ENCODE results near the gene CTRB2.
"Not testable (repeated sequence)": the region's sequence is repeated elsewhere in the genome, so short reads cannot be mapped to it uniquely, and the experiment has no call there.

Gene CTRB2

DNA sequence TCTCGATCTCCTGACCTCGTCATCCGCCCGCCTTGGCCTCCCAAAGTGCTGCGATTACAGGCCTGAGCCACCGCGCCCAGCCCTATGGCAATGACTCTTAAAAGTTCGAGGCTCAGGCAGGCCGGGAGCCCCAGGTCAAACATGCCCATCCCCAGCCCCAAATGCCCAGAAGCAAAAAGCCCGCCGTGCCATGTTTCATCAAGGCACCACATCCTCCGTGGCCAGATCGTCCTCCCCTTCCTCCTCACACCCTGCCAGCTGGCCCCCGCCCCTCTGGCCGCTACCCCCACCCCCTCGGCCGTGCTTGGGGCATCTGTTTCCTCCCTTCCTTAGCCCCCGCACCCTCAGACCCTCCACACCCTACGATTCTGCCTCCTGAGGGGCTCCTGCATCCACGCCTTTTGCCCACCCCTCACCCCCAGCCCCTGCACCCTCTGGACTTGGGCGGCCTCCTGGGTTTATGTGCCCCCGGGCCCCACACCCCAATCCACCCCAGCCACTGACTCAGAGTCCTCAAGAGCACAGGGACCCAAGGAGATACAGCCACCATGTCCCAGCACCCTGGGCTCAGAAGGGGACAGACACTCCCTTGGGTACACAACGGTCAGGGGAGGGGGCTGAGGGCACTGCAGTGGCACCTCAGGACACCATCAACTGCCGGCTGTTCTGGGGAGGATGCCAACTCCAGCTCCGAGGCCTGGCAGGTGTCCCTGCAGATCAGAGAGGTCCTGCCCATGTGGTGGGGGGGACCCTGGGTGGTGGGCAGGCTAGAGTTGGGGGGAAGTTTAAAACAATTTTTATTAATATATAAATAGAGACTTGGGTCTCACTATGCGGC is 18.9 kb upstream of the CTRB2 start:
- no peak for DNase-seq

DNA sequence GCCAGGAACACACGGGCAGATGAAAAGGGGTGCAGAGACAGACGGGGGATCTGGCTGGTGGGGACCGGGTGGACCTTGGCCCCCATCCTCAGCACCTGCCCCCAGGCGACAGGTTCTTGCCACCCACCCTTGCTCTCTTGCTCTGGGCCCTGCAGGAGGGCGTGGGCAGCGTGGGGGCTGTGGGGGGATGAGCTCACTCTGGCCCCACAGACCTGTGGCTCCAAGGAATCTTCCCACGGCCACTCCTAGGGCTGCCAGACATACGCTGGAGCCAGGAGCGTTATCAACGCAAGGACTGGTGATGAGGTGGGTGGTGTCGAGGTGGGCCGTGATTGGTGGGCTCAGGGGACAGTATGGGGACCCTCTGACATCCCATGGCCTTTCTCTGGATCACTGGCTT is 18.1 kb upstream of the CTRB2 start:
- no peak for DNase-seq

DNA sequence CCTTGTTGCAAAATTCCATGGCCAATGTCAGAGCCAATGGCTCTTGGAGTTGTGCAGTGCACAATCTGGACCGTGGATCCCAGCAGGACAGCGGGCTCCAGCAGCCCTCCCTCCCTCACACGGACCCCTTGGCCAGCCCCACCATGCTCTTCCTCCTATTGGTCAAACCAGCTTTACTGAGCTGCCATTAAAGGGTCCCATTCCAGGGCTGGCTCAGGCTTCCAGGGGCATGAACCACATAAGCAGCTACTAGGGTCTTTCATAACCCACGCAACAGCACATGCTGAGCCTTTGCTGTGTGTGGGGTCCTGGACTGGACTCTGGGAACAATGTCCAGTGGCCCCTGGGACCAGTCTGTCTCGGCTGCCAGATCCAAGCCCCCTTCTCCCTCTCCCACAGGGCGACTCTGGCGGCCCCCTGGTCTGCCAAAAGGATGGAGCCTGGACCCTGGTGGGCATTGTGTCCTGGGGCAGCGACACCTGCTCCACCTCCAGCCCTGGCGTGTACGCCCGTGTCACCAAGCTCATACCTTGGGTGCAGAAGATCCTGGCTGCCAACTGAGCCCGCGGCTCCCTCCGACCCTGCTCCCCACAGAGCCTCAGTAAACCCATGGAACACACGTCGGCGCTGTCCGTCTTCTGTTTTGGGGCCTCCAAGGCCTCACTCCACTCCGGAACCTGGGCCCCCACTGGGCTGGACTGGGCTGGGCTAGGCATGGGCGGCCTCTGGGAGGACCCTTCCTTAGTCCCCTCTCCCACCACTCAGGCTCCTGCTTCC is 17.5 kb upstream of the CTRB2 start:
- no peak for DNase-seq

DNA sequence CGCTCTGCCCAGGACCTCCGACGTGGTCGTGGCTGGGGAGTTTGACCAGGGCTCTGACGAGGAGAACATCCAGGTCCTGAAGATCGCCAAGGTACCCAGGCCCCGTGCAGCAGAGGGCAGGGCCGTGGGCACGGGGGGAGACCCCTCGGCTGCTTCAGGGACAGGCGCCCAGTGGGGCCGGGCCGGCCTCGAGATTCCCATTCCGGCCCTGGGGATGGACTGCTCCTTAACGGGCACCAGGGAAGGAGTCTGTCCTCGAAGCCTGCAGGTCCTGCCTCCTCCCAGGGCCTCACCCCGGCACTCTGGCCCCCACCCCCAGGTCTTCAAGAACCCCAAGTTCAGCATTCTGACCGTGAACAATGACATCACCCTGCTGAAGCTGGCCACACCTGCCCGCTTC is 16.2 kb upstream of the CTRB2 start:
- DNase-seq, result not testable (repeated sequence)

DNA sequence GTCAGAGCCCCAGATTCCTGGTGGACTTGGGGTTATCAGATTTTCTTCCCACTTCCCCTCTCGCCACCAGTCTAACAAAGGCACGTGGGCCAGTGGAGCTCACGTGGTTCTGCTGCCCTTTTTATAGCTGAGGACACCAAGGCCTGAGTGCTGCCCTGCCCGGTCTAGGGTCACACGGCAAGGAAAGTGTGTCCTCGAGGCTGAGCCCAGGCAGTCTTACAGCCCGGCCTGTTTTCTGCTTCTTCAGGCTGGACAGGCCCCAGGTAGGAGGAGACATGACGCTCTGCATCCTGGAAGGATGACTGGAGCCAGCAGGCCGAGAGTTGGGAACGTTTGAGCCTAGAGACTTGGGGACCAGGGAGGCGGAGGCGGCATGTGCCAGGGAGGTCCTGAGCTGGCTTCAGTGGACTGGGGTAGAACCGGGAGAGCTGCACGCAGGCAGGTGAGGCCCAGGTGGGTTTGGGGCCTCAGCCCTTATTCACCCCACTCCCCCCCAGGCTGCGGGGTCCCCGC is 15.4 kb upstream of the CTRB2 start:
- DNase-seq, result no peak

DNA sequence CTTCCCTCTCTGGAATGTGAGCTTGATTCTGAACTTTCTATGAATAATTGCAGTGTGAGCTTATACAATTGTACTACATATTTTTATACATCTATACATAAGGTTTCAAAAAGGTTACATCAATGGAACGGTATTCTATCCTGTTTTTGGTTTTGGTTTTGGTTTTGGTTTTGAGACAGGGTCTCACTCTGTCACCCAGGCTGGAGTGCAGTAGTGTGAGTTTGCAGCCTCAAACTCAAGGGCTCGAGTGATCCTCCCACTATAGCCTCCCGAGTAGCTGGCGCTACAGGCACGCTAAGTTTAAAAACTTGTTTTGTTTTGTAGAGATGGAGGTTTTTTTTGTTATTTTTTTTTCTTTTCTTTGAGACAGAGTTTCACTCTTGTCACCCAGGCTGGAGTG is 12.9 kb upstream of the CTRB2 start:
- DNase-seq, result no peak

DNA sequence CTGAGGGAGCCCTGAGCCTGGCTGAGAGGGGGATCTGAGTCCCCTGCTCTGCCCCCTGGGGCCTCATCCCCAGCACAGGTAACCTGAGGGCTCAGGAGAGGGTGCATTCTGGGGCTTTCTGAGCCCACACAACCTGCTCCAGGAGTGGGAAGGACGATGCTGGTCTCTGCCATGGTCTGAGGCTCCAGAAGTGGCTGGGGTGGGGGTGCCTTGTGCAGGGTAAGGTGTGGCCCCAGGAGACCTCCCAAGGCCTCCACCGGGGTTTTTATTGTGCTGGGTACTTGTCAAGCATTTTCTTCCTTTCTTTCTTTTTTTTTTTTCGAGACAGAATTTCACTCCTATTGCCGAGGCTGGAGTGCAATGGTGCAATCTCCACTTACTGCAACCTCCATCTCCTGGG is 12.1 kb upstream of the CTRB2 start:
- no peak for DNase-seq

DNA sequence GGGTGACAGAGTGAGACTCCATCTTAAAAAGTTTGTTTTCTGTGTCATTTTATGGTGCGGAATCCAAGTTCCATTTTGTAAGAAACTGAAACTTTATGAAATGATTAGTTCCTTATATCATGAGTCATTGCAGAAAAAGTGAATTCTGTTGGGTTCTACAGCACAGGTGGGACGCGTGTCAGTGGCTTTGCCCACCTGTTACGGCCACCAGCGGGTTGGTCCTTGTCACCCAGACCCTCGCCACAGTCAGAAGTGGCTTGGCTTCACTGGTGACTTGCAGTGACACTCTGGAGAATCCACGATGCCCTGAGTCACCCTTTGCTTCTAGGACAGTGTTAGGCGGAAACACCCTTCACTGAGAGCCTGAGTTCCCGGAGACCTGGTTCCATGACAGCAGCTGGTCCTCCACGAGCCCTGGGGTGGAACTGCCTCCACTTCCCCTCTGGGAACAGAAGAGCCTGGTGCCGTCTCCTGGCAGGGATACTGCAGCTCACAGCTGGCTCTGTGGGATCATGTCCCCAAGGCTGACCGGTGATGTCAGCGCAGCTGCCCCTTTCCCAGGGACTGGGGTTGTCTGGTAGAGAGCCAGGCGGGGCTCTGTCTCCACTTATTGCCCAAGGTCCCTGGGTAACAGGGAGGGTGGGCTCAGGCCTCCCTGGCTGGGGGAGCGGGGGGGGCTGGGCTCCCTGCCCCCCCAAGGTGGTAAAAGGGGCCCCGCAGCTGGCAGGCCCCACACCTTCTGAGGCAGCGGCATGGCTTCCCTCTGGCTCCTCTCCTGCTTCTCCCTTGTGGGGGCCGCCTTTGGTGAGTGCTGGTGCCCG is 11.5 kb upstream of the CTRB2 start, which contains the start of gene CTRB1:
CTRB1 (plus strand) TSS at position 733 of the 821 bp plus-strand sequence; CDS start at position 753, 20 bp downstream.
- DNase-seq, result no peak

DNA sequence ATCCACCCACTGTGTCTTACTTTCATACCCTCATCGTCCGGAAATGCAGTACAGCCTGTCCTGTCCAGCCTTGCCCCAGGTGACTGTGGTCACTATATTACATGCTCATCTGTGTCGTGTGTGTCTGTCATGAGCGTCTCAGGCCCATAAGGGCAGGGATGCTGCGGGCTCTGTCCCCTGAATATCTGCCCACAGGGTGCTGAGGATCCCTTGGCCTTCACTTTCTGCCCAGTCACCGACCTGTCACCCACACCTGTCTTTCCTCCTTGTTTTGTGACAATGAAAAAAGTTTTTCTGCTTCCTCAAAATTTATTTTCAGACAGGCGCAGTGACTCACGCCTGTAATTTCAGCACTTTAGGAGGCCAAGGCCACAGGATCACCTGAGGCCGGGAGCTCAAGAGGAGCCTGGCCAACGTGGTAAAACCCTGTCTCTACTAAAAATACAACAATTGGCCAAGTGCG is 10.5 kb upstream of the CTRB2 start:
- DNase-seq, result no peak

DNA sequence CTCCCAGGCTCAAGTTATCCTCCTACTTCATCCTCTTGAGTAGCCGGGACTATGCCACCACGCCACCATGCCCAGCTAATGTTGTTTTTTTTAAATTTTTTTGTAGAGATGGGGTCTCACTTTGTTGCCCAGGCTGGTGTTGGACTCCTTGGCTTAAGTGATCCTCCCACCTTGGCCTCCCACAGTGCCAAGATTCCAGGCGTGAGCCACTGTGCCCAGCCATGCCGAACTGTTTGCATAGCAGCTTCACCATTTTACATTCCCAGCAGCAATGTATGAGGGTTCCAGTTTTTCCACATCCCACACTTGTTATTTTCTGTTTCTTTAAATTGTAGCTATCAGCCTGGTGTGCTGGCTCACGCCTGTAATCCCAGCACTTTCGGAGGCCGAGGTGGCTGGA is 9.6 kb upstream of the CTRB2 start:
- DNase-seq, result no peak

DNA sequence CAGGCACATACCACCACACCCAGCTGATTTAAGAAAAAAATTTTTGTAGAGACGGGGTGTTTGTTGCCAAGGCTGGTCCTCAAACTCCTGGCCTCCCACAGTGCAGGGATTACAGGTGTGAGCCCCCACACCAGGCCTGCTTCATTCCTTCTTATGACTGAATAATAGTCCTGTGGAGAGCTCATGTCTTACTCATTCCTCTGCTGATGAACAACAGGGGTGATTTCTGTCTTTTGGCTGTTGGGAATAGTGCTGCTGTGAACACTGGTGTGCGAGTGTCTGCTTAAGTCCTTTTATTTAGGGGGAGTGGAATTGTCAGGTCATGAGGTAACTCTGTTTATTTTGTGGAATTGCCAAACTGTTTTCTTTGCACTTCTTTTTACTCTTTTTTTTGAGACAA is 9.2 kb upstream of the CTRB2 start:
- no peak for DNase-seq

DNA sequence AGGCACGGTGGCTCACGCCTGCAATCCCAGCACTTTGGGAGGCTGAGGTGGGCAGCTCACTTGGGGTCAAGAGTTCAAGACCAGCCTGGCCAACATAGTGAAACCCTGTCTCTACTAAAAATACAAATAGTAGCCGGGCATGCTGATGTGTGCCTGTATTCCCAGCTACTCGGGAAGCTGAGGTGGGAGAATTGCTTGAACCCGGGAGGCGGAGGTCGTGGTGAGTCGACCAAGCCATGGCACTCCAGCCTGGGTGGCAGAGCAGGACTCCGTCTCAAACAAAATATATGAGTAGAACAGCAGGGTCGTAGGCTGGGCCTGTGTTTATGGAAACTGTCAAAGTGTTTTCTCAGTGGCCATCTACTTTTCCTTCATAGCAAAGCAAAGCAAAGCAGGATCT is 4.3 kb upstream of the CTRB2 start:
- not testable (repeated sequence) for DNase-seq

DNA sequence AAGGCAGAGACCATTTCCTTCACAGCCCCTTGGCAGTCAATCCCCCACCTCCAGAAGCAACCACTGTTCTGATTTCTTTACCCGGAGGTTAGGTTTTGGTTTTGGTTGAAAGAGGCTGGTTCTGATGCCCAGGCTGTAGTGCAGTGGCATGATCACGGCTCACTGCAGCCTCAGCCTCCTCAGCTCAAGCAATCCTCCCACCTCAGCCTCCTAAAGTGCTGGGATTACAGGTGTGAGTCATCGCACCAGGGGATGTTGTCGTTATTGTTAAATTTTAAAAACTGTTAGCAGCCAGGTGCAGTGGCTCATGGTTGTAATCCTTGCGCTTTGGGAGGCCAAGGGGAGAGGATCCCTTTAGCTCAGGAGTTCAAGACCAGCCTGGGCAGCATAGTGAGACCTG is 3.0 kb upstream of the CTRB2 start:
- no peak for DNase-seq

DNA sequence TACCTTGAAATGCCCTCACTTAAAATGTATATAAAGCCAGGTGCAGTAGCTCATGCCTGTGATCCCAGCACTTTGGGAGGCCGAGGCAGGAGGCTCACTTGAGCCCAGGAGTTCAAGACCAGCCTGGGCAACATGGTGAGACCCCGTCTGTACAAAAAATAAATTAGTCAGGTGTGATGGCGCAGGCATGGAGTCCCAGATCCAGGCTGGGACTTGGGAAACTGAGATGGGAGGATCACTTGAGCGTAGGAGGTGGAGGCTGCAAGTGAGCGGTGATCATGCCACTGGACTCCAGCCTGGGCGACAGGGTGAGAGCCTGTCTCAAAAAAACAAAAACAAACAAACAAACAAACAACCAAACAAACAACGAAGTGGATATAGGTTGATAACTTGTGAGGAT is 2.6 kb upstream of the CTRB2 start:
- not testable (repeated sequence) for DNase-seq

DNA sequence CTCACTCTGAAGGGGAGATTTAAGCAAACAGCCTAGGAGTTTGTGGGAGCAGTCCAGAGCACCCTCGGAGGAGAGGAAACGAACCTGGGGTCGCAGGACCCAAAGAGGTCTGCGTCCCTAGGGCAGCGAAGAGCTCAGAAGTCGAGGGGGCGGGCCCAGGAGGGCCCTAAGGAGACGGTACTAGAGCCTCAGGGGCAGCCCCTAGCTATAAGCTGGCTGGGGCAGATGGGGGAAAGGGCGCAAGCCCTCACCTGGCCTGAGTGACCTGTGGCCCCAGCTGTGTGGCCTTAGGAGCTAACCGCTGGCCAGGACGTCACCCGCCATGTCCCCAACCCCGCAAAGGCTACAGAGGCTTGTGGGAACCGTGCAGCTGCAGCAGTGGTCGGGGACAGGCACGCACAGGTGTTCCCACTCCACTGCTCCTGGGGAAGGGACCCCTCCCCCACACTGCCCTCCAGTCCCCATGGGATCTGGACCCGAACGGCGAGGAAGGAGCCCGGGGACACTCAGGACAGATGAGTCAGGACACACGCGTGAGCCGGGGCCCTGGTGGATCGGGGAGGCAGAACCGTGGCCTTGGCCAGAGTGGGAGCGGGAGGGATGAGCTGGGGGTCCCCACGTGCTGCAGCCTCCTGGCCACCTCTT is 2.0 kb upstream of the CTRB2 start:
- DNase-seq, result no peak

DNA sequence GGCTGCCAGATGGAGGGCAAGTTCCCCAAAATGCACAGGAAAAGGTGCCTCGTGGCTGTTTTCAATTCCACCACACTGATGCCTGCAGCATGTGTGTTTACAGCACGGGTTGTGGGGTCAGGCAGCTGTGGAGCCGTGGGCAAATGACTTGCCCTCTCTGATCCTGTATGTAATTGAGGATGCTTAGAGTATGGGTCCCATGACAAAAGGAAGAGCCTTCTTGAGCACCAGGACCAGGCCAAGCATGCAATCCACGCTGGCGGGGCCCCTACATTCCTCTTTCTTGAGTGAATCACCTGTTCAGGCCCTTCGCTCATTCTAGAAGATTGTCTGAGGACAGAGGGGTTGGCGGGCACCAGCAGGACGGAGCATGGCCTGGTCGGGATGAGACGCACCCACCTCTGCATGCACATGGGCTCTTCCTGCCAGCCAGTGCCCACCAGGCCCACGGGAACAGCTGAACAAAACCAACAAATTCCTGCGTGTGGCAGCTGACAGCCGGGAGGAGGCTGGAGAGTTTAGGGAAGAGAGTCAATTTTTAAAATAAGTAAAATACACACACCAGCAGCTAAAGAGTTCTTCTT is 1.4 kb upstream of the CTRB2 start:
- no peak for DNase-seq

DNA sequence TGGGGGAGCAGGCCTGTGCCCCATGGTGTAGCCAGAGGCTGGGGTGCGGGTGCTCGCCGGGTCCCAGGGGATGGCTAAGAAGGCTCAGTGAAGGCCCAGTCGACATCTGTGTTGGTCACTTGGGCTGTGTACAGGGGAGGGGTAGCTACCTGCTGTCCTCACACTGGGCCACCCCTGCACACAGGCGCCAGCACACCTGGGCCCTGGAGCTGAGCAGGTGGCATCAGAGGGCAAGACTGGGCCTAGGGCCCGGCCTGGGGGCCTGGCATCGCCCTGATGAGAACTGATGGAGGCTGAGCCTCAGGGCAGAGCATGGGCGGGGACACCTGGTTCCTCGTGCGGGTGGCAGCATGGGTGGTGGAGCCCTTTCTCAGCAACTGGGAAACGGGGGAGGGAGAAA is 870 bp upstream of the CTRB2 start:
- DNase-seq, result no peak

DNA sequence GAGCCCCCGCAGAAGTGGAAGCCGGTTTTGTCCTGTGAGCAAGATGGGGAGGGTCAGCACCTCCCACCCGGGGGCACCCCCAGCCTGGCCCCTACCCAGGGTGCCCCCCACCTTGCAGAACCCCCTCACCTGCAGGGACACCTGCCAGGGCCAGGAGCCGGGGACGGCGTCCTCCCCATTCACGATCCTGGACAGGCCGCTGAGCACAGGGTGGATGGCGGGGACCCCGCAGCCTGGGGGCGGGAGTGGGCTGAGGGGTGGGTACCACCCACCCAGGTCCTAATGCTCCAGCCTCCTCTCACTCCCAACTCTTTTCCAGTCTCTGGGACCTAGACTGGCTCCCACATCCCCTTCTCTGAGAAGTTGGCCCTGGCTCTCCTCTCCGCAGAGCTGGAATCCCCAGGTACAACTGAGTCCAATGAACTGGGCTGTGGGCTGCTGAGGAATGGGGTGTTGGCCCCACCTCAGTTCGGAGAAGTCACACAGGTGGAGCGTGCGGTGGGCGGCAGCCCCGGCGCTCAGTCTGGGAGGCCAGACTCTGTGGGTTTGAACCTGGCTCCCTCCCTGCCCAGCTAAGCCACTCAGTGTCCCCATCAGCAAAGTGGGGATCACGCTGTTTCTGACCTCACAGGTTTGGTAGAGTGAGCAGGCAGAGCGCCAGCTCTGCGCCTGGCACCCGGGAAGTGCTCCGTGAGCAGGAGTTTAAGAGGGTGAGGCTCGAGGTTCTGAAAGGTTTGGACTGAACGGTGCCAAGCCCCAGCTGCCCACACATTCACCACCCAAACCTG is 806 bp downstream of the CTRB2 start:
- not testable (repeated sequence) for DNase-seq

DNA sequence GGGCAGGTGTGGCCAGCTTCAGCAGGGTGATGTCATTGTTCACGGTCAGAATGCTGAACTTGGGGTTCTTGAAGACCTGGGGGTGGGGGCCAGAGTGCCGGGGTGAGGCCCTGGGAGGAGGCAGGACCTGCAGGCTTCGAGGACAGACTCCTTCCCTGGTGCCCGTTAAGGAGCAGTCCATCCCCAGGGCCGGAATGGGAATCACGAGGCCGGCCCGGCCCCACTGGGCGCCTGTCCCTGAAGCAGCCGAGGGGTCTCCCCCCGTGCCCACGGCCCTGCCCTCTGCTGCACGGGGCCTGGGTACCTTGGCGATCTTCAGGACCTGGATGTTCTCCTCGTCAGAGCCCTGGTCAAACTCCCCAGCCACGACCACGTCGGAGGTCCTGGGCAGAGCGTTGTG is 1.5 kb downstream of the CTRB2 start:
- not testable (repeated sequence) for DNase-seq

DNA sequence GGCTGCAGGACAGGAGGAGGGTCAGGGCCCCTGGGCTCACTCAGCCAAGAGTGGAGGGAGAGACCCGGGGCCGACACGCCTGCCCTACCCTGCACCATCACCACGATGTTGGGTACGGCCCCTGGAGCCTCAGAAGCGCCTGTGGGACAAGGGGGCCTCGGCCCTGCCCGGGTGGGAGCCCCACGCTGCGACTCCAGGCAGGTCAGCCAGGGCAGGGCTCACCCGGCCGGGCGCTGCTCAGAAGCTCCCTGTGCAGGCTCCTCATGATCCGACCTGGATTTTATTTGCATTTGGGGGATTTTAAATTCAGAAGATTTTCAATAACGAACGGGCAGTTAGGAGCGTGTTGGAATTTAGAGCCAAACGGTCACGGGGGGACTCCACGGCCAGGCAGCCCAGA is 2.1 kb downstream of the CTRB2 start:
- not testable (repeated sequence) for DNase-seq

DNA sequence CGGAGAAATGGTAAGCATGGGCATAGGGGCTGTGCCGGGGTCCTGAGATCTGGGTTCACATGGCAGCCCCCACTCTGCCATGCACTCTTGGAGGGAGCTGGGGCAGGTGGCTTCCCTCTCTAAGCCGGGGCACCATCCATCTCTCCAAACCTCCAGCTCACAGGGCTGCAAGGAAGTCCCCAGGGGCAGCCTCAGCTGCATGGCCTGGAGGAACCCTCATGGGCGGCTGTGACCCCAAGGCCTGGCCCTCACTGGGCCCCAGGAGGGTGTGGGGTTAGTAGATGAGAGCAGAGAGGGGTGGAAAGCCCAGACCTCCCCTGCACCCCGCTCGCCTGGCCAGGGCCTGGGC is 2.6 kb downstream of the CTRB2 start:
- no peak for DNase-seq

Data from fibroblast of upper back skin (primary cell).